SK-N-SH (cell line): ENCODE measurements around the gene ZNF521. TPM values are rescaled to one million over a fixed set of nuclear protein-coding genes. Genes with fewer than 3 reads are reported as not detected.

Source experiments
- CTCF ChIA-PET: fragments of 300-600, 350-600 bp; formaldehyde crosslinking; extraction: SDS; loops from one replicate; lab custom pipeline; 2021; lab: Yijun Ruan, JAX
- POLR2A ChIA-PET: fragments of 350-600 bp; sonication (Branson Sonifier 250); formaldehyde crosslinking; extraction: SDS; loops from one replicate; lab custom pipeline; 2020; ENCODE audit warnings: antibody characterized with exemption, inconsistent platforms; lab: Yijun Ruan, JAX
- DNase-seq: peaks from one replicate; pipeline ENCODE4 v3.0.0; 2012
- H2AFZ ChIP-seq: fragments of 200-600 bp; sonication (generic); 2 replicates; pipeline ENCODE4 v1.8.1; 2016; ENCODE audit warnings: antibody characterized with exemption, mild to moderate bottlenecking, low read depth
- H3F3A ChIP-seq: fragments of 200-600 bp; sonication (generic); replicated peaks from 2 replicates; pipeline ENCODE3; 2016; ENCODE audit warnings: antibody characterized with exemption, mild to moderate bottlenecking; ENCODE audit not compliant: insufficient read depth
- H3K27ac ChIP-seq, 2 experiments: fragments of 200-500 bp in 1 of 2; fragments of 200-600 bp in 1 of 2; sonication (Bioruptor generic) in 1 of 2; sonication (generic), shearing (Covaris generic) in 1 of 2; 2 replicates each; pipeline versions ENCODE4 v1.5.1 to v1.6.1; 2014 to 2016; ENCODE audit warnings: low read depth in 2 of 2, inconsistent platforms in 1 of 2, low read length in 1 of 2, mild to moderate bottlenecking in 1 of 2, mixed read lengths in 1 of 2
- H3K27me3 ChIP-seq: fragments of 200-600 bp; sonication (generic), shearing (Covaris generic); 2 replicates; pipeline ENCODE4 v1.6.1; 2016; ENCODE audit warnings: mixed run types; ENCODE audit not compliant: insufficient read depth
- H3K36me3 ChIP-seq, 2 experiments: fragments of 200-500 bp in 1 of 2; fragments of 200-600 bp in 1 of 2; sonication (Bioruptor generic) in 1 of 2; sonication (generic) in 1 of 2; replicated peaks in 1 of 2; 2 replicates each; pipeline versions ENCODE3 to v1.5.1; 2014 to 2016; ENCODE audit warnings: low read length in 1 of 2, mild to moderate bottlenecking in 1 of 2; ENCODE audit not compliant: insufficient read depth in 2 of 2, control insufficient read depth in 1 of 2
- H3K4me1 ChIP-seq, 2 experiments: fragments of 200-500 bp in 1 of 2; fragments of 200-600 bp in 1 of 2; sonication (Bioruptor generic) in 1 of 2; sonication (generic), shearing (Covaris generic) in 1 of 2; 2 replicates each; pipeline versions ENCODE4 v1.5.1 to v1.6.1; 2014 to 2016; ENCODE audit warnings: low read depth in 1 of 2, low read length in 1 of 2, mixed run types in 1 of 2; ENCODE audit not compliant: insufficient read depth in 2 of 2, control insufficient read depth in 1 of 2
- H3K4me2 ChIP-seq: fragments of 200-600 bp; sonication (generic), shearing (Covaris generic); 2 replicates; pipeline ENCODE4 v1.6.1; 2017; ENCODE audit warnings: mixed run types
- H3K4me3 ChIP-seq, 2 experiments: fragments of 200-500 bp in 1 of 2; fragments of 200-600 bp in 1 of 2; sonication (Bioruptor generic) in 1 of 2; sonication (generic), shearing (Covaris generic) in 1 of 2; 2 replicates each; pipeline versions ENCODE4 v1.5.1 to v1.8.1; 2014 to 2016; ENCODE audit warnings: low read depth in 2 of 2, inconsistent platforms in 1 of 2, low read length in 1 of 2, mild to moderate bottlenecking in 1 of 2, mixed read lengths in 1 of 2, moderate library complexity in 1 of 2
- H3K79me2 ChIP-seq: fragments of 200-600 bp; sonication (generic); 2 replicates; pipeline ENCODE4 v1.8.1; 2017; ENCODE audit warnings: mild to moderate bottlenecking; ENCODE audit not compliant: insufficient read depth
- H3K9ac ChIP-seq: fragments of 200-600 bp; sonication (generic); 2 replicates; pipeline ENCODE4 v1.6.1; 2017; ENCODE audit warnings: mixed run types
- H3K9me2 ChIP-seq: fragments of 200-600 bp; sonication (generic); 2 replicates; pipeline ENCODE4 v1.6.1; 2017; ENCODE audit warnings: mixed run types
- H3K9me3 ChIP-seq: fragments of 200-600 bp; sonication (generic); 2 replicates; pipeline ENCODE4 v1.6.1; 2017; ENCODE audit warnings: mixed run types, mild to moderate bottlenecking, moderate library complexity
- H4K20me1 ChIP-seq: fragments of 200-600 bp; sonication (generic); 2 replicates; pipeline ENCODE4 v1.6.1; 2017; ENCODE audit warnings: mild to moderate bottlenecking, mixed run types; ENCODE audit not compliant: insufficient read depth
- CHD2 ChIP-seq: fragments of 150-350 bp; IDR thresholded peaks from 2 replicates; pipeline ENCODE4 v1.6.1; 2018; ENCODE audit warnings: low read length; ENCODE audit not compliant: partially characterized antibody
- ELF1 ChIP-seq: IDR thresholded peaks from 2 replicates; pipeline ENCODE4 v1.4.0; 2012
- EP300 ChIP-seq, 2 experiments: IDR thresholded peaks; 2 replicates each; pipeline versions ENCODE4 v1.4.0 to v1.6.1; 2012; ENCODE audit warnings: borderline replicate concordance in 1 of 2, low read depth in 1 of 2, low read length in 1 of 2
- EZH2phosphoT487 ChIP-seq: fragments of 200-600 bp; sonication (generic); IDR thresholded peaks from 2 replicates; pipeline ENCODE4 v1.6.1; 2017; ENCODE audit warnings: low read depth, mixed run types, mild to moderate bottlenecking, antibody characterized with exemption, moderate library complexity, borderline replicate concordance
- FOSL2 ChIP-seq: IDR thresholded peaks from 2 replicates; pipeline ENCODE4 v1.4.0; 2012; ENCODE audit warnings: low read depth, mild to moderate bottlenecking, moderate library complexity, borderline replicate concordance
- FOXJ3 ChIP-seq: sonication (generic); formaldehyde crosslinking; IDR thresholded peaks from 2 replicates; pipeline ENCODE4 v1.5.1; 2020; ENCODE audit warnings: mild to moderate bottlenecking, missing genetic modification reagents
- IRF3 ChIP-seq: fragments of 150-350 bp; IDR thresholded peaks from 2 replicates; pipeline ENCODE4 v1.6.1; 2016; ENCODE audit warnings: mild to moderate bottlenecking, low read depth, low read length
- JUND ChIP-seq: IDR thresholded peaks from 2 replicates; pipeline ENCODE4 v1.4.0; 2012
- MEF2A ChIP-seq: IDR thresholded peaks from 2 replicates; pipeline ENCODE4 v1.4.0; 2012; ENCODE audit warnings: low read depth, borderline replicate concordance
- MXI1 ChIP-seq: IDR thresholded peaks from 2 replicates; pipeline ENCODE4 v1.6.1; 2012; ENCODE audit warnings: mild to moderate bottlenecking, low read depth, low read length, improper control_type of control experiment
- NFIC ChIP-seq: IDR thresholded peaks from 2 replicates; pipeline ENCODE4 v1.4.0; 2012; ENCODE audit warnings: borderline replicate concordance
- RAD21 ChIP-seq: IDR thresholded peaks from 2 replicates; pipeline ENCODE4 v1.6.1; 2012; ENCODE audit warnings: mild to moderate bottlenecking, low read length
- RCOR1 ChIP-seq: fragments of 150-350 bp; IDR thresholded peaks from 2 replicates; pipeline ENCODE4 v1.6.1; 2017; ENCODE audit warnings: antibody characterized with exemption, low read length
- REST ChIP-seq: IDR thresholded peaks from 2 replicates; pipeline ENCODE4 v1.6.1; 2012; ENCODE audit warnings: mild to moderate bottlenecking, low read depth, low read length, moderate library complexity
- RFX5 ChIP-seq: IDR thresholded peaks from 2 replicates; pipeline ENCODE4 v1.6.1; 2012; ENCODE audit warnings: mild to moderate bottlenecking, improper control_type of control experiment, low read length
- RXRA ChIP-seq: IDR thresholded peaks from 2 replicates; pipeline ENCODE4 v1.4.0; 2012; ENCODE audit warnings: low read depth, mild to moderate bottlenecking, borderline replicate concordance
- SIN3A ChIP-seq: IDR thresholded peaks from 2 replicates; pipeline ENCODE4 v1.6.1; 2012; ENCODE audit warnings: low read depth, mild to moderate bottlenecking, low read length, moderate library complexity, borderline replicate concordance
- TAF1 ChIP-seq: IDR thresholded peaks from 2 replicates; pipeline ENCODE4 v1.6.1; 2012; ENCODE audit warnings: low read depth, mild to moderate bottlenecking, low read length, moderate library complexity, borderline replicate concordance
- TCF12 ChIP-seq: IDR thresholded peaks from 2 replicates; pipeline ENCODE4 v1.4.0; 2012
- TEAD4 ChIP-seq: IDR thresholded peaks from 2 replicates; pipeline ENCODE4 v1.4.0; 2012; ENCODE audit warnings: mild to moderate bottlenecking, borderline replicate concordance; ENCODE audit not compliant: insufficient read depth
- USF1 ChIP-seq: IDR thresholded peaks from 2 replicates; pipeline ENCODE4 v1.4.0; 2012; ENCODE audit warnings: low read depth, borderline replicate concordance
- WGBS: methylation state at CpG from one replicate; pipeline ENCODE4 v1.1.6; 2017; ENCODE audit warnings: low lambda C conversion rate; 5-methylcytosine and 5-hydroxymethylcytosine counted together
- polyA plus RNA-seq, 3 experiments: library from polyadenylated mRNA; depleted of rRNA; stranded (reverse); fragments of >200 nt; gene quantifications; 2 replicates each; pipeline ENCODE4 v1.2.3, GENCODE V29; 2012

Gene ZNF521
- polyA plus RNA-seq, 1 of the 3 experiments (the other 2 are of a cell fraction) = 14.1 TPM

- Histone ChIP-seq H3K4me3 (no peak overlapping the region), H2AFZ (no peak overlapping the region), H3K9ac (no peak overlapping the region), H3K27ac (no peak overlapping the region; a peak in 1 of 4 replicates), H3K9me3 (no peaks in the 10 kb centered on the region), H3F3A (peaks cover 4% of the 10 kb centered on the region), H3K27me3 (no peaks in the 10 kb centered on the region), H3K79me2 (no peaks in the 10 kb centered on the region), H3K36me3 (peaks cover 0 to 11% of the 10 kb centered on the region in 2 experiments), H3K4me2 (no peak overlapping the region), H4K20me1 (no peaks in the 10 kb centered on the region), H3K4me1 (peaks cover 0 to 13% of the 10 kb centered on the region in 2 experiments; a peak in 2 of 4 replicates), H3K9me2 (no peaks in the 10 kb centered on the region)
- ChIA-PET POLR2A (no interaction called here), CTCF (no interaction called here)
- 86% methylated on average over 5 of the region's 5 CpGs for WGBS
- TF ChIP-seq USF1 = no peak
- TF ChIP-seq NFIC = no peak
- no peak for TF ChIP-seq TAF1
- TF ChIP-seq EP300 (IDR thresholded peaks at IDR 0.05; ENCODE audit: borderline replicate concordance in 1 of 2, low read depth in 1 of 2, low read length in 1 of 2) = no peak
- TF ChIP-seq MXI1 = no peak
- no peak for TF ChIP-seq TEAD4
- no peak for DNase-seq
Measured at GRCh38 chr18:25231327-25231691, 120.7 kb downstream of the ZNF521 start.

GRCh38 chr18:25230658-25231326 is 121.2 kb downstream of the ZNF521 start:
- Histone ChIP-seq H3F3A (peaks cover 4% of the 10 kb centered on the region), H2AFZ (no peak overlapping the region), H3K9me2 (no peaks in the 10 kb centered on the region), H3K4me3 (no peak overlapping the region), H3K79me2 (no peaks in the 10 kb centered on the region), H3K4me1 (peaks cover 0 to 13% of the 10 kb centered on the region in 2 experiments; a peak in 2 of 4 replicates), H3K9ac (no peak overlapping the region), H3K36me3 (peaks cover 0 to 16% of the 10 kb centered on the region in 2 experiments), H3K27me3 (no peaks in the 10 kb centered on the region), H3K4me2 (peak overlapping the region; percentile 38; the same call in 1 of the 2 replicates), H3K9me3 (no peaks in the 10 kb centered on the region), H4K20me1 (no peaks in the 10 kb centered on the region), H3K27ac (no peak overlapping the region)
- no peak for TF ChIP-seq TCF12
- no peak for TF ChIP-seq FOSL2
- no peak for TF ChIP-seq EP300 (IDR thresholded peaks at IDR 0.05; ENCODE audit: borderline replicate concordance in 1 of 2, low read depth in 1 of 2, low read length in 1 of 2)
- TF ChIP-seq RAD21 = no peak
- TF ChIP-seq CHD2 = no peak
- TF ChIP-seq USF1 = no peak
- no peak for TF ChIP-seq JUND
- TF ChIP-seq ELF1 = no peak
- TF ChIP-seq RCOR1 = no peak
- TF ChIP-seq RFX5 = no peak
- TF ChIP-seq IRF3 = no peak
- no peak for TF ChIP-seq TEAD4
- no peak for TF ChIP-seq MEF2A
- no peak for TF ChIP-seq RXRA
- no peak for TF ChIP-seq FOXJ3
- no peak for TF ChIP-seq SIN3A
- no peak for TF ChIP-seq EZH2phosphoT487
- no peak for TF ChIP-seq MXI1
- TF ChIP-seq TAF1 = no peak
- TF ChIP-seq REST = no peak
- DNase-seq = no peak
- WGBS = 80% methylated on average over 10 of the region's 10 CpGs
- ChIA-PET CTCF (no interaction called here), POLR2A (no interaction called here)
